ENCODE results near the gene MLXIP.

GRCh38 chr12:122046145-122046544, 32.4 kb upstream of the MLXIP start:
- TF ChIP-seq EZH2 (IDR thresholded peaks at IDR 0.05; ENCODE audit: insufficient read depth, poor library complexity, severe bottlenecking): no peak
- no peak for TF ChIP-seq EZH2phosphoT487 (IDR thresholded peaks at IDR 0.05; ENCODE audit: insufficient read depth, low read depth)

Measured in GM23248 (cell line).